ENCODE measurements around the gene ZC3H7A. TPM values are rescaled to one million over a fixed set of nuclear protein-coding genes. Genes with fewer than 3 reads are reported as not detected.

Gene ZC3H7A
- total RNA-seq, 2 experiments from 2014 or later, result 62.3 to 67.8 TPM

DNA sequence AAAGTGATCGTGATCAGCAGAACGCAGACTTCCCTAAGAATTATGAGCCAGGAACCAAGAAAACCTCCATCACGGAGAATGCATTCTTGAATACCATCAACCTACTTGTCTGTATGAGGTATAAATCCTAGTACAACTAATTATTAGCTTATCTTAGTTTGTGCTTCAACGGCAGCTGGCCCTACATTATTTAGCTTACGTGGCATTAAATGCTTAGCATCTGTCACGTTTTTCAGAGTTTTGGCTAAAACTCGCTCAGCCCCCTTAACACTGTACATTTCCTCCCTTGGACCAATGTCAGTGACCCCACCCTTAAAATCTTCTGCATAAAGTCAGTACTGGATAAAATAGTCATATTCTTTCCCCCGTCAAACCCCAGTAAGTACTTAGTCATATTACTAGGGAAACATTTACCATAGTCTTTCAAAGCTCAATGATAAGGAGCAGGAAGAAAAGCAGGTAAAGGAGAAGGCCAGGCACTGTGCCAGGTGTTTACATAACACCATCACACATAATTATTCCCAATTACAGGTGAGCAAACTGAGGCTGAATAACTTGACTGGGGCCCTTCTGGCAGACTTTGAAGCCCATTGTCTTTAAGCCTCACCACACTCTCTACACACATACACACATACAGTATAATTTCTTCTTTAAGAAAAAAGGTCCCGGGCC is 37.8 kb downstream of the ZC3H7A start:
- no peaks in the 10 kb centered on the region for H3K9me3 Mint-ChIP-seq
- peak overlapping the region; percentile 20 for H3K27ac Mint-ChIP-seq
- ATAC-seq (no peak), DNase-seq (no peak)
- POLR2A ChIA-PET, result interaction anchor here (1.0 kb wide), 1 partner anchor 12 kb away, joined by 4 read pairs; no protein-coding TSS in a partner anchor
- TF ChIP-seq, protein P1, sequence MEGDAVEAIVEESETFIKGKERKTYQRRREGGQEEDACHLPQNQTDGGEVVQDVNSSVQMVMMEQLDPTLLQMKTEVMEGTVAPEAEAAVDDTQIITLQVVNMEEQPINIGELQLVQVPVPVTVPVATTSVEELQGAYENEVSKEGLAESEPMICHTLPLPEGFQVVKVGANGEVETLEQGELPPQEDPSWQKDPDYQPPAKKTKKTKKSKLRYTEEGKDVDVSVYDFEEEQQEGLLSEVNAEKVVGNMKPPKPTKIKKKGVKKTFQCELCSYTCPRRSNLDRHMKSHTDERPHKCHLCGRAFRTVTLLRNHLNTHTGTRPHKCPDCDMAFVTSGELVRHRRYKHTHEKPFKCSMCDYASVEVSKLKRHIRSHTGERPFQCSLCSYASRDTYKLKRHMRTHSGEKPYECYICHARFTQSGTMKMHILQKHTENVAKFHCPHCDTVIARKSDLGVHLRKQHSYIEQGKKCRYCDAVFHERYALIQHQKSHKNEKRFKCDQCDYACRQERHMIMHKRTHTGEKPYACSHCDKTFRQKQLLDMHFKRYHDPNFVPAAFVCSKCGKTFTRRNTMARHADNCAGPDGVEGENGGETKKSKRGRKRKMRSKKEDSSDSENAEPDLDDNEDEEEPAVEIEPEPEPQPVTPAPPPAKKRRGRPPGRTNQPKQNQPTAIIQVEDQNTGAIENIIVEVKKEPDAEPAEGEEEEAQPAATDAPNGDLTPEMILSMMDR (IDR thresholded peaks at IDR 0.05), result no peak
- intact Hi-C loops (cut with micrococcal nuclease), result no loop called here
- H3K4me1 Mint-ChIP-seq (ENCODE audit: low read depth), result no peaks in the 10 kb centered on the region
- no peaks in the 10 kb centered on the region for H3K27me3 Mint-ChIP-seq
- CTCF ChIA-PET, result interaction anchor here (0.6 to 1.3 kb wide), 5 partner anchors 11 to 43 kb away, joined by 3 to 4 read pairs (median 3); partner anchors contain the start of gene ZC3H7A
- H3K4me3 Mint-ChIP-seq, result no peak overlapping the region
- peaks cover 60% of the 10 kb centered on the region for H3K36me3 Mint-ChIP-seq (ENCODE audit: low read depth)

DNA sequence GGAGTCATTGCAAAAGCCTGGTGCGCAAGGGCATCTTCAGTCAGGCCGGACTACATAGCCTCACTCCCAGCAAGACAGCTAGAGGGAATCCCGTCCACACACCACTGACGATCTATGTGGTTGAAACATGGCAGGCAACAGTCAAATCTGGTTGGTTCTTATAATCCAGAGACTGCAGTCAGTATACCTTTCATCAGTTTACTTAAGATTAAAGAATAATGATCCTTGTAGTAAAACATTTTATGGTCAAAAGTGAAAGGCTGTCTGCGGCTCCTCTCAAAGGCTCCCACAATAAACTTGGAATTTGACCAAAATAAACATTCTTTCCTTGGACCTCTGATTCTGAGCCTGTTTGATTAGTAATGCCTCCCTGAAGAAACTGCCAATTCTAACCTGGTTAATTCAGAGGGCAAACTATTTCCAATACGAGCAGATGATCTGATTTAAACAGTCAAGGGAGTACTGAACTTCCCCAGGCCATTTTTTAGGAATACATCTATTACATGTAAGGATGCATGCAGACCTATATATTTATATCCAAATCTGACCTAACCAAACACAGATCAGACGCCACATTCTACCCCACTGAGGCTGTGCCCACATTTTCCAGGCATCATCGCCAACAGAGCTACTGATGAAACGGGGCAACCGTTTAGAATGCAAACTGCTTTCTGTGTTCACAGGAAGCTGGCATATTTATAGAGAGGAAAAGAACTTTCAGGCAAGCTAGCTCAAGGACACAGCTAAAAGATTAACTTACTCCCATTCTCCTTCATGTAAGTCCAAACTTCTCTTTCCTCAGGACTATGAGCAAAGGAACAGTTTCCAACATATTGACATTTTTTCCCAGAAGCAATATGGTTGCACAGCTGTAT is 39.1 kb downstream of the ZC3H7A start:
- no peaks in the 10 kb centered on the region for H3K27me3 Mint-ChIP-seq
- no peak for ATAC-seq

DNA sequence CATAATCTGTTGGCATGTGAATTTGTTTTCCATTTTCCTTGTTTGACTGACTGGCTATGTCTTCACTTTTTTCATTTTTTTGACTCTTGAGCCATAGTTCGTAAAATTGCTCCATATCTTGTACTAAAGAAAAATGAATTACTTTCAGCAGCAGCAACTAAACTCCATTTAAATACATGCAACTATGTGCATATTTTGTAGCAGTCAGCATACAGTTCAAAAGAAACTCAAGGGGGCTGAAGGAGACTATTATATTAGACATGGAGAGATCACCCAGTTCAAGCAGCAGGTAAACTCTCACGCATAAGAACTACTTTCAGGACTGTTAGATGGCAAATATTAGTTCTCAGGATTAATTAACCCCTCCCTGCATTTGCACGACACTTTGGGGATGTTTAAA is 40.8 kb downstream of the ZC3H7A start:
- Mint-ChIP-seq H3K9me3 (no peaks in the 10 kb centered on the region), H3K36me3 (ENCODE audit: low read depth) (peaks cover 52% of the 10 kb centered on the region), H3K27ac (no peak overlapping the region), H3K27me3 (no peaks in the 10 kb centered on the region), H3K4me1 (ENCODE audit: low read depth) (no peaks in the 10 kb centered on the region), H3K4me3 (no peak overlapping the region)
- no peak for DNase-seq
- ChIA-PET CTCF (no interaction called here), POLR2A (interaction anchor here (1.0 kb wide), 1 partner anchor 19 kb away, joined by 3 read pairs; no protein-coding TSS in a partner anchor)
- intact Hi-C loops (cut with micrococcal nuclease), result no loop called here
- TF ChIP-seq, protein P1 (IDR thresholded peaks at IDR 0.05), result no peak
- ATAC-seq, result no peak

More for the DNA sequence above, 39.1 kb downstream of the ZC3H7A start:
- H3K9me3 Mint-ChIP-seq, result no peaks in the 10 kb centered on the region
- H3K4me3 Mint-ChIP-seq, result no peak overlapping the region
- ChIA-PET POLR2A (interaction anchor here (0.6 kb wide), 1 partner anchor 14 kb away, joined by 3 read pairs; no protein-coding TSS in a partner anchor), CTCF (interaction anchor here (1.1 kb wide), 1 partner anchor 41 kb away, joined by 3 read pairs; no protein-coding TSS in a partner anchor)
- H3K4me1 Mint-ChIP-seq (ENCODE audit: low read depth), result no peaks in the 10 kb centered on the region
- H3K36me3 Mint-ChIP-seq (ENCODE audit: low read depth), result peaks cover 63% of the 10 kb centered on the region
- TF ChIP-seq, protein P1 (IDR thresholded peaks at IDR 0.05), result no peak
- DNase-seq, result no peak
- intact Hi-C loops (cut with micrococcal nuclease), result no loop called here
- no peak overlapping the region for H3K27ac Mint-ChIP-seq

DNA sequence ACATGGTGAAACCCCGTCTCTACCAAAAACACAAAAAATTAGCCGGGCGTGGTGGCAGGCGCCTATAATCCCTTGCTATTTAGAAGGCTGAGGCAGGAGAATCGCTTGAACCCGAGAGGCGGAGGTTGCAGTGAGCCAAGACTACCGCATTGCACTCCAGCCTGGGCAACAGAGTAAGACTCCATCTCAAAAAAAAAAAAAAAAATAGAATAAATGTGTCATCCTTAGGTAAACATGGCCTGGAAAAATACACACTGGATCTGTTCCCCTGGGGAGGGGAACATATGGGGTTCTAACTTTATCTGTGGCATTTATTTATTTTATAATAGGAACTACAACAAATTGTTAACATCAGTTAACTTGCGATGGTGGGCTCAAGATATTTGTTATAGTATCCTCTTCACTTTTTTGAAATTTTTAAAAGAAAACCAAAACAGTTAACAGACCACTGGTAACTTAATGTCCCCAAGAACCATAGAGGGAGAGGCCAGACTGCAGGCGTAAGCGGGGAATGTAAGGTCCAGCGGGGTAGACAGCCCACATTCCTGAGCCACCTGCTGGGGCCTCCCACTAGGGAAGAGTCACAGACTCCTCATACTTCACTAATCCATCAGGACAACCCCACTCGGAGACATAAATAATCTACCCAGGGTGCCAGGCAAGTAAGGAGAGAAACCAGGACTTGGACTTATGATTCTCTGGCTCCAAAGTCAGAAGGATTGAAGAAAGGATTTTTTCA is 41.9 kb downstream of the ZC3H7A start:
- no peak overlapping the region for H3K27ac Mint-ChIP-seq
- intact Hi-C loops (cut with micrococcal nuclease), result no loop called here
- H3K4me3 Mint-ChIP-seq, result no peak overlapping the region
- H3K27me3 Mint-ChIP-seq, result no peaks in the 10 kb centered on the region
- no peak for ATAC-seq
- POLR2A ChIA-PET, result interaction anchor here (1.0 kb wide), 1 partner anchor 20 kb away, joined by 3 read pairs; no protein-coding TSS in a partner anchor
- no peak for DNase-seq
- H3K9me3 Mint-ChIP-seq, result no peaks in the 10 kb centered on the region
- CTCF ChIA-PET, result no interaction called here
- H3K36me3 Mint-ChIP-seq (ENCODE audit: low read depth), result peaks cover 49% of the 10 kb centered on the region
- no peaks in the 10 kb centered on the region for H3K4me1 Mint-ChIP-seq (ENCODE audit: low read depth)
- TF ChIP-seq, protein P1 (IDR thresholded peaks at IDR 0.05), result no peak
